Measurements from ENCODE around the gene PBX4. TPM values are rescaled to one million over a fixed set of nuclear protein-coding genes. Genes with fewer than 3 reads are reported as not detected.
A peak's percentile ranks its signal among the peaks of the same experiment; 100 is the strongest.

PBX4 gene
- total RNA-seq, 4 donors from 2014 or later, result 2.2 to 10.1 (median 3.5) TPM

GRCh38 chr19:19543640-19544039 lies 74.8 kb downstream of the PBX4 start:
- no peak for TF ChIP-seq CTCF (IDR thresholded peaks at IDR 0.05)
- DNase-seq (ENCODE audit: low spot score), result no peak
- ATAC-seq (ENCODE audit: low FRiP score), result no peak

- ATAC-seq (ENCODE audit: low FRiP score), result no peak
- no peak for DNase-seq (ENCODE audit: low spot score)
- TF ChIP-seq CTCF (IDR thresholded peaks at IDR 0.05), result no peak
Observed at GRCh38 chr19:19543101-19543500, 75.4 kb downstream of the PBX4 start.

- TF ChIP-seq CTCF (IDR thresholded peaks at IDR 0.05), result no peak
- DNase-seq (ENCODE audit: low spot score) (no peak), ATAC-seq (ENCODE audit: low FRiP score) (no peak)
Observed at GRCh38 chr19:19542507-19542906, 76.0 kb downstream of the PBX4 start.

GRCh38 chr19:19541616-19542015 lies 76.9 kb downstream of the PBX4 start:
- no peak for ATAC-seq (ENCODE audit: low FRiP score)
- no peak for DNase-seq (ENCODE audit: low spot score)
- no peak for TF ChIP-seq CTCF (IDR thresholded peaks at IDR 0.05)

- TF ChIP-seq CTCF (IDR thresholded peaks at IDR 0.05), result no peak
- ATAC-seq (ENCODE audit: low FRiP score) (peak; percentile 29), DNase-seq (ENCODE audit: low spot score) (peak; percentile 47)
Observed at GRCh38 chr19:19540715-19541515, 77.6 kb downstream of the PBX4 start.

DNA sequence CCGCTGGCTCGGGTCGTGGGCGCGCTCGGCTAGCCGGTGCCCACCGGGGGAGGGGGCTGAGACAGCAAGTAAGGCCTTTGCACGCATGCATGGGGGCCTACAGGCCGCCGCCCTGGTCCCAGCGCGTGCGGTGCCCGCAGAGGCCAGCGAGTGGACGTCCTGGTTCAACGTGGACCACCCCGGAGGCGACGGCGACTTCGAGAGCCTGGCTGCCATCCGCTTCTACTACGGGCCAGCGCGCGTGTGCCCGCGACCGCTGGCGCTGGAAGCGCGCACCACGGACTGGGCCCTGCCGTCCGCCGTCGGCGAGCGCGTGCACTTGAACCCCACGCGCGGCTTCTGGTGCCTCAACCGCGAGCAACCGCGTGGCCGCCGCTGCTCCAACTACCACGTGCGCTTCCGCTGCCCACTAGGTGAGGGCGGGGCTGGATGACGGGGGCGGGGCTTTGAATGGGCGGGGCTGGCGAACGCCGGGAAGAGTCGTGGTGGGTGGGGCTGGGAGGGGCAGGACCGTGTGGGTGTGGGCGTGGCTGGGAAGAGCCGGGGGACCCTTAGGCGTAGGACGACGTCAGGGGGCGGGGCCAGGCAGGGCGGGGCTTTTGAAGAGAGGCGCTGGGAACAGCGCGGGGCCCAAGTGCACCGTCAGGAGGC lies 78.3 kb downstream of the PBX4 start:
- no peak for TF ChIP-seq CTCF (IDR thresholded peaks at IDR 0.05)
- DNase-seq (ENCODE audit: low spot score), result peak; percentile 36
- ATAC-seq (ENCODE audit: low FRiP score), result peak; percentile 26

GRCh38 chr19:19539698-19540063 lies 78.8 kb downstream of the PBX4 start:
- no peak for TF ChIP-seq CTCF (IDR thresholded peaks at IDR 0.05)
- ATAC-seq (ENCODE audit: low FRiP score) (no peak), DNase-seq (ENCODE audit: low spot score) (no peak)

All from omental fat pad (tissue), 4 donors.